GM21360 (cell line): ENCODE results near the gene SLC13A2.
A peak's percentile ranks its signal among the peaks of the same experiment; 100 is the strongest.

ENCODE experiments used
- ATAC-seq: cut with Tn5 transposase; IDR thresholded peaks from one replicate; pipeline ENCODE4 v1.9.1; 2021; ENCODE audit warnings: mild to moderate bottlenecking, moderate library complexity; ENCODE audit not compliant: unreplicated experiment

Gene SLC13A2

GRCh38 chr17:28491860-28492259, 18.4 kb downstream of the SLC13A2 start:
- ATAC-seq, result no peak

GRCh38 chr17:28492352-28493310, 19.2 kb downstream of the SLC13A2 start:
- ATAC-seq, result no peak

GRCh38 chr17:28493460-28493859, 20.0 kb downstream of the SLC13A2 start:
- ATAC-seq, result no peak

GRCh38 chr17:28494445-28495188, 21.2 kb downstream of the SLC13A2 start:
- ATAC-seq, result peak; percentile 51

- no peak for ATAC-seq
Measured at GRCh38 chr17:28495635-28496034, 22.2 kb downstream of the SLC13A2 start.

GRCh38 chr17:28497931-28498330, 24.5 kb downstream of the SLC13A2 start:
- ATAC-seq, result no peak

GRCh38 chr17:28498652-28499363, 25.4 kb downstream of the SLC13A2 start:
- no peak for ATAC-seq

GRCh38 chr17:28499364-28499664, 25.9 kb downstream of the SLC13A2 start:
- ATAC-seq, result no peak

- no peak for ATAC-seq
Measured at GRCh38 chr17:28499684-28500357, 26.4 kb downstream of the SLC13A2 start.

- peak; percentile 42 for ATAC-seq
Measured at GRCh38 chr17:28500712-28501379, 27.4 kb downstream of the SLC13A2 start.

- no peak for ATAC-seq
Measured at GRCh38 chr17:28501421-28502284, 28.2 kb downstream of the SLC13A2 start.

GRCh38 chr17:28503420-28503819, 30.0 kb downstream of the SLC13A2 start:
- no peak for ATAC-seq

GRCh38 chr17:28505986-28506665, 32.7 kb downstream of the SLC13A2 start, which contains the start of gene FOXN1:
FOXN1 (plus strand) TSS chr17:28506348; CDS start chr17:28523970, 17,622 bp downstream.
- no peak for ATAC-seq

GRCh38 chr17:28506763-28507487, 33.5 kb downstream of the SLC13A2 start:
- no peak for ATAC-seq

- ATAC-seq, result no peak
Measured at GRCh38 chr17:28507567-28508203, 34.2 kb downstream of the SLC13A2 start.

GRCh38 chr17:28508211-28508724, 34.8 kb downstream of the SLC13A2 start:
- no peak for ATAC-seq

- ATAC-seq, result no peak
Measured at GRCh38 chr17:28509789-28510188, 36.3 kb downstream of the SLC13A2 start.
